HG02870 (cell line): ENCODE data around the gene ERP27.

Experiments
- ATAC-seq: cut with Tn5 transposase; IDR thresholded peaks from one replicate; pipeline ENCODE4 v1.9.1; 2021; ENCODE audit warnings: mild to moderate bottlenecking, moderate library complexity; ENCODE audit not compliant: unreplicated experiment

ERP27 gene

DNA sequence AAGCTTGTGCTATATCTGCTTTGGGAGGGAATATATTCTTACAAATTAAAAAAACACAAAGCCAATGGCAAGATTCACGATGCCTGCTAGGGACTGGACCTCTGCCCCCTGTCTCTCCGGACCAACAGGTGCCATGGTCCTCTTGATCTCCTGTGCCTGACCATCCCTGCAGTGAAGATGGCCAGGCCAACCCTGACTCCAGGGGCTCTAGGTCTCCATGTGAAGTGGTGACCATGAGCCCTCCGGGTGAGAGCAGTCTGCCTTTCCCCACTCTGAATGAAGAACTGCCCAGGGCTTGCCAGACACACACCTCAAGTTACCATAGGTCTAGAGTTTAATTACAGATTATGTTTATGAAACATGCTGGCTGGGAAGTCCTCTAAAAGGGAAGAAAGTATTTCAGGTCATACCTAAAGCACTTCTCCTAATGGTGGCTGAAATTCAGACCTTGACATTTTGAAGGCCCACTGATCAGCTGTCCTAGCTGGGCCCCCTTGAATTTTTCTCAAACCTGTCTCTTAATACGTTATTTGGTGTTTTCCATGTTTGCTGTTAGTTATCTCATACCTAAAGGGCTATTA, 21.7 kb upstream of the ERP27 start:
- no peak for ATAC-seq

DNA sequence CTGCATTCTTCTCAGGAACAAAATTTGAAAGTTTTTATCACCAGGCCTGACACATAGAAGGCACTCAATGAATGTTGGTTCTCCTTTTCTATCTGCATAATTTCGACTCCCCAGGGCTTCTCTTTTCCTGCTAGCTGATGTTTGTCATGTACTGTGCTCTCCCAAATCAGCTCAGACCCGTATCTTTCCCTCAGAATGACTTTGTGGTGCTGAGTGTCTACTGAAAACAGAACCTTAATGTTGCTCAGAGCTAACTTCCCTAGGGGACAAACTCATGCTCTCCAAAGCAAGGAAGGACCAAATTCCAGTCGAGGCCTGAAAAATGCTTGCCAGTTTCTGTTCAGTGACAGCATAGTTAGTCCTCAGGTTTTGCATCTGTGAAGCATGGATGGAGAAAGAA, 21.1 kb upstream of the ERP27 start:
- ATAC-seq: no peak

GRCh38 chr12:14959126-14959440, 20.7 kb upstream of the ERP27 start:
- ATAC-seq: no peak

GRCh38 chr12:14958361-14959125, 20.2 kb upstream of the ERP27 start:
- no peak for ATAC-seq

GRCh38 chr12:14957551-14958168, 19.3 kb upstream of the ERP27 start:
- ATAC-seq: no peak

- ATAC-seq: no peak
Measured at GRCh38 chr12:14956905-14957304, 18.6 kb upstream of the ERP27 start.

GRCh38 chr12:14956024-14956891, 17.9 kb upstream of the ERP27 start:
- peak; percentile 49 for ATAC-seq

GRCh38 chr12:14954269-14954668, 15.9 kb upstream of the ERP27 start:
- ATAC-seq: no peak

GRCh38 chr12:14953752-14954151, 15.4 kb upstream of the ERP27 start:
- no peak for ATAC-seq

DNA sequence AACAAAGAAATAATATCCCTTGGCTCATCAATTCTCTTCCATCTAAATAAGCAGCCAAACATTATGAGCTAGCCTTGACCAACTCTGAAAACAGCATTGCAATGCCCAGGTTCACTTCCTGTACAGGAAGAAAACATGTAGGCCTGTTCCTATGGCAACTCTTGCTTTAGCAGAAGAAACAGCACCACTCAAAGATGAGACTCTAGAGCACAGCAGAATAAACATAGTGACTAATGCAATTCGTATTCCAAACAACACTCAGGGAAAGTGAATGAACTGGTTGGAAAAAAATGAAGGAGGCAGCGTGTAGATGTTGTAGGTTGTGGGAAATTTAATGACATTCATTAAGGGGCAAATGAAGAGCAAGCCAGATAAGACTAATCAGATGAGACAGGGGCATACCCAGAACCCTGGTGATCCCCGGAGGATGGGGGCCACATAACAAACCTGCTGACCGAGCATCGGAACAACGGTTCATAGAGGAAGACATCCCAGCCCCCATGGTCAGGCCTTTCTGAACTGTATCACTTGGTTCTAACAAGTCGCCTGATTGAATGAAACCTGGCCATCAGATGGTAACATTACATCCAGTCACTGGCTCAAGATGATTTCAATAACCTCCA, 14.1 kb upstream of the ERP27 start:
- peak; percentile 40 for ATAC-seq

GRCh38 chr12:14951851-14952250, 13.5 kb upstream of the ERP27 start:
- no peak for ATAC-seq

- no peak for ATAC-seq
Measured at GRCh38 chr12:14950982-14951746, 12.8 kb upstream of the ERP27 start.

DNA sequence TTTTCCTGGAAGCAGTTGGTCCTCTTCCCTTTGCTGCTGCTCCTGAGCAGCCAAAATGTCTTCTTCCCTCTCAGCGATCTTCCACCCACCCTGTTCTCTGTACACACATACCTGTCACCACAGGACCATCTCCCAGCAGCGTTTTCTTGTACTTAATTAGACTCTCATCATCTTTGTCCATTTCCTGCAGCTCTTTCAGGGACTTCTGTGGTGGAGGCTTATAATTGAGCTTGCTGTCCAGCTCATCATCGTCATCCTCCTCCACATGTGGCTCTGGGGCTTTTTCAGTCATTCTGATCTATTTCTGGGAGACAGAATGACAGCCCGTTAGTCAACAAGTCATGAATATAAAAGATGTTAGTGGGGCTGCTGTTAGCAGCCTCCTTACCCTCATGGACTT, 12.1 kb upstream of the ERP27 start:
- ATAC-seq: peak; percentile 23

DNA sequence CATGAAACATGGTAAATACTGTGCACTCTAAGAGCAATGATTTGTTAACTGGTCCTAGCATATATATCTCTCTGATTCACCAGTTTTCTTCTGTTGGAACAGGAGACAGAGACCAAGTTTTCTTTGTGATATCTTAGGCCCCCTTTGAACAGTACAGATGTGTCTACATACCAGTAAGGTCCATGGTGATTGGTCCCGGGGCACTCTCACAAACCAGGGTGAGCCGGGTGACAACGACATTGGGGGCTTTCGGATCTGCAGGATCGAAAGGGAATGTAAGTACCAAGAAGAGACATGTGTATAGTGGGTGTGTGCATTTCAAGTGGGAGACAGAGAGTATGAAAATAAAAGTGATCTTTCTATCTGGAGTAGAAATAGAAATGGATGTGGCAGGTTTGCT, 11.3 kb upstream of the ERP27 start:
- no peak for ATAC-seq

DNA sequence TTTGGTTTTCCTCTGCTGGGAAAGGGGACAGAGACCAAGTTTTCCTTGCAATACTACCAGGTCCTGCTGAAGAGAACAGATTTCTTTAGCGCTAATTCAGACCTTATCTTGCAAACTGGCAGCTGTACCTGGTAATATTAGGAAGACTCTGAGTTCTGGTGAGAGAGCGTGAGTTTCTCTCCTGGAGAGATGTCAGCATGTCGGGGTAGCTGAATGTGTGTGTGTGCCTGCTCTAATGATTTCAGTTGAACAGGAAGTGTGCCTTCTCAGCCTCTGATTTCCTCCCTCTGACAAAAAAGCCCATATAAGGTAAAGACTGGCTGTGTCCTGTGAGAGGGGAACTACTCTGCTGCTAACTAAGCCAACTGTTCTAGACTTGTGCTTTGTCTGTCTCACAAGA, 10.3 kb upstream of the ERP27 start:
- ATAC-seq: peak; percentile 90

DNA sequence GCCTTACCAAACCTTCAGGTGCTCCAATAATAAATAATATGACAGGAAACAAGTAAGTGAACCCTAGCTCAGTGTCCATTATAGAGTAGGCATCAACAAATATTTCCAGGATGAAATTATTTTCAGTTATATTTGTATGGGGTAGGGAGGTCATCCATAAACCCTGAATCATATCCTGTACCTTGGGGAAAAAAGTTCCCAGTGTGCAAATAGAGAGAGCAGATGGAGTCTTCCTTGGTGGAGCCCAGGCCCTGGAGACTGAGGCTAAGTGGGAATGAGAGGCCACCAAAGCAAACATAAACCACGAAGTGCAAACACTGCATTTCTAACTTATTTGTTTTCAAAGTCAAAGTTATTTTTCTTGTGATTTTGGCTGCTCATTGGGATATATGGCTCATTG, 8.5 kb upstream of the ERP27 start:
- ATAC-seq: no peak

- no peak for ATAC-seq
Measured at GRCh38 chr12:14946162-14946561, 7.8 kb upstream of the ERP27 start.

- ATAC-seq: no peak
Measured at GRCh38 chr12:14942196-14942931, 4.0 kb upstream of the ERP27 start.

GRCh38 chr12:14941369-14941768, 3.0 kb upstream of the ERP27 start:
- ATAC-seq: no peak

DNA sequence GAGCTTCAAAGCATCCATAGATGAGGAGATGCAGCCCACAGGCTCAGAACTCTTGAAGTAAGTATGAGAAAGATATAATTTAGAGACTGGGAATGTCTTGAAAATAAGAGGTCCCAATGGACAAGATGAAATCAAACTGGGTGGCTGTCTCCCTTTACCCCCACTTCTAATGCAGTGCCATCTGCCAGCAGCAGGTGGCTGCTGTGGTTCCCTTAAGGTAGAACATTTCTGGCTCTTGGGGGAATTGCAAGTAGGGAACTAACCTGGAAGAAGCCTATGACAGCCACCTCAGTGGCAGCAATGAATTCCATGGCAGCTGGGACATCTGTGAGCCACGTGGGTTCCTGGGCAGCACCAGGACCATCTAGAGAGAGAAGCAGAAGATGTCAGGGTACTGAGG, 648 bp downstream of the ERP27 start:
- ATAC-seq: peak; percentile 42
